Skeletal muscle tissue (tissue), 4 donors: Measurements from ENCODE around the gene LRIG1. TPM values are rescaled to one million over a fixed set of nuclear protein-coding genes. Genes with fewer than 3 reads are reported as not detected.

Experiments
- H3K27ac ChIP-seq: one replicate; pipeline ENCODE4 v1.7.0; 2013; ENCODE audit warnings: mild to moderate bottlenecking, low read depth, low read length, inconsistent platforms
- H3K27me3 ChIP-seq, 3 donors: one replicate each; pipeline ENCODE4 v1.7.0; 2013; ENCODE audit warnings: low read length in 3 of 3; ENCODE audit not compliant: control insufficient read depth in 3 of 3, insufficient read depth in 3 of 3
- H3K36me3 ChIP-seq, 3 donors: one replicate each; pipeline ENCODE4 v1.7.0; 2013; ENCODE audit warnings: low read length in 3 of 3; ENCODE audit not compliant: control insufficient read depth in 3 of 3, insufficient read depth in 3 of 3
- H3K4me1 ChIP-seq, 3 donors: one replicate each; pipeline ENCODE4 v1.7.0; 2013; ENCODE audit warnings: low read length in 3 of 3, mild to moderate bottlenecking in 3 of 3; ENCODE audit not compliant: control insufficient read depth in 3 of 3, insufficient read depth in 3 of 3
- H3K4me3 ChIP-seq, 3 donors: one replicate each; pipeline ENCODE4 v1.7.0; 2013; ENCODE audit warnings: low read length in 3 of 3
- H3K9ac ChIP-seq, 3 donors: one replicate each; pipeline ENCODE4 v1.7.0; 2013; ENCODE audit warnings: low read length in 3 of 3, mild to moderate bottlenecking in 3 of 3, moderate library complexity in 2 of 3, low read depth in 1 of 3
- H3K9me3 ChIP-seq, 3 donors: one replicate each; pipeline ENCODE4 v1.7.0; 2013; ENCODE audit warnings: low read length in 3 of 3; ENCODE audit not compliant: control insufficient read depth in 3 of 3
- total RNA-seq: library from RNA; depleted of rRNA; stranded (reverse); fragments of >200 nt; gene quantifications from one replicate; pipeline ENCODE4 v1.2.3, GENCODE V29; 2014
- donor health status: Osteomylitis.

Gene LRIG1
- total RNA-seq, 1 donor from 2014 or later: 135 TPM

DNA sequence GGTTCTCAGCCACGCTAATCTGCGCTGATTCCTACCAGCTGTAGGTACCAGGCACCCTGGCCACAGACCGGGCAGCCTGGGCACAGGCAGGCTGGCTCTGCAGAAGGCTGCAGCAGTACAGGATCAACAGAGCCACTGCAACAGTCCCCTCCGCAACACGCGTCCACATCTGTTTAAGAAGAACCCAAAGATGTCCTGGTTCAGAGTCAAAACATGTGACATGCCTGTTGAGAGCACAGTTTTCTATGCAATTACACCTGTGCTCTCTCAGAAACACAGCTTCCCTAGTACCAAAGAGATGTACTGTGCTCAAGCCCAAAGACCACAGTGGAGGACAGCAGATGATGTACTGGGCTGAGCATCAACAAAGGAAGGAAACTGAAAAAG lies 18.8 kb downstream of the LRIG1 start:
- Histone ChIP-seq H3K36me3 (no peaks in the 10 kb centered on the region), H3K27ac (peak overlapping the region; percentile 93), H3K9me3 (no peaks in the 10 kb centered on the region), H3K4me3 (no peak overlapping the region), H3K27me3 (no peaks in the 10 kb centered on the region), H3K4me1 (peaks cover 68 to 87% (median 73%) of the 10 kb centered on the region in 3 donors), H3K9ac (peak overlapping the region in 2 of 3 donors; percentile 40 to 57)

- H3K9ac ChIP-seq: peak overlapping the region in 2 of 3 donors; percentile 40 to 57
- H3K9me3 ChIP-seq: no peaks in the 10 kb centered on the region
- no peaks in the 10 kb centered on the region for H3K36me3 ChIP-seq
- H3K27me3 ChIP-seq: no peaks in the 10 kb centered on the region
- H3K4me3 ChIP-seq: no peak overlapping the region
- peaks cover 66 to 87% (median 73%) of the 10 kb centered on the region in 3 donors for H3K4me1 ChIP-seq
- peak overlapping the region; percentile 93 for H3K27ac ChIP-seq
These were observed 19.5 kb downstream of the LRIG1 start for GRCh38 chr3:66481071-66482017.

- no peaks in the 10 kb centered on the region for H3K9me3 ChIP-seq
- H3K4me1 ChIP-seq: peaks cover 66 to 87% (median 73%) of the 10 kb centered on the region in 3 donors
- H3K36me3 ChIP-seq: no peaks in the 10 kb centered on the region
- no peak overlapping the region for H3K9ac ChIP-seq
- no peak overlapping the region for H3K27ac ChIP-seq
- no peak overlapping the region for H3K4me3 ChIP-seq
- no peaks in the 10 kb centered on the region for H3K27me3 ChIP-seq
These were observed 20.2 kb downstream of the LRIG1 start for GRCh38 chr3:66480666-66481065.

DNA sequence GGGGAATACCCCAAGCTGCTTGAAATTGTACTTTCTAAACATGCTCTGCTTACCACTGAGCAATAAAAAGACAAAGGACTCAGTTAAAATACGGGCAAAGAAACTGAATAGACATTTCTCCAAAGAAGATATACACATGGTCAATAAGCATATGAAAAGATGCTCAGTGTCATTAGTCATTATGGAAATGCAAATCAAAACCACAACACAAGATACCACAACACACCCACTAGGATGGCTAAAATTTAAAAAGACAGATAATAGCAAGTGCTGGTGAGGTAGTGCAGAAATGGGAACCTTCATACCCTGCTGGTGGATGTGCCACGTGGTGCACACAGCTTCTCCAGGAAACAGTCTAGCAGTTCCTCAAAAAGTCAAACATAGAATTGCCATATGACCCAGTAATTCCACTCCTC lies 21.3 kb downstream of the LRIG1 start:
- no peak overlapping the region for H3K9ac ChIP-seq
- no peaks in the 10 kb centered on the region for H3K9me3 ChIP-seq
- H3K27ac ChIP-seq: no peak overlapping the region
- no peak overlapping the region for H3K4me3 ChIP-seq
- no peaks in the 10 kb centered on the region for H3K27me3 ChIP-seq
- peaks cover 66 to 86% (median 71%) of the 10 kb centered on the region in 3 donors for H3K4me1 ChIP-seq
- H3K36me3 ChIP-seq: no peaks in the 10 kb centered on the region

- H3K27ac ChIP-seq: no peak overlapping the region
These were observed 21.9 kb downstream of the LRIG1 start for GRCh38 chr3:66478960-66479359.

DNA sequence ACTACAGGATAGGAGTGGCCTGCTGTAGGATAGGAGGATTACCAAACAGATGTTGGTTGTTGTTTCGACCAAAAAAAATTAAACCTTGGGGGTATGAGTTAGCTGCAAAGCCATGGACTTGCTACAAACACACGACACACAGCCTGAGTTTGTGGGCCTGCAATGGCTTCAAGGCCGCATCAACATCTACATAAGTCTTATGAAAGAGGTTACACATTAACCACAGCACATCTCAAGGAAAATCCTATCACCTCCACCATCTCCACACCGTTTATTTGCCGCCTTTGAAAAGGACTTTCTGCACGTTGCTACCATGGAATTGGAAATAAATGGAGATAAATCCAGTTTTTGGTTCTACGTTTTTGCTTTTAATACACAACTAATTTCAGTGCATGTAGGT lies 23.0 kb downstream of the LRIG1 start:
- Histone ChIP-seq H3K4me3 (no peak overlapping the region), H3K9me3 (no peaks in the 10 kb centered on the region), H3K27ac (no peak overlapping the region), H3K9ac (no peak overlapping the region), H3K4me1 (peaks cover 60 to 83% (median 63%) of the 10 kb centered on the region in 3 donors), H3K36me3 (no peaks in the 10 kb centered on the region), H3K27me3 (no peaks in the 10 kb centered on the region)

More at GRCh38 chr3:66478960-66479359, 21.9 kb downstream of the LRIG1 start:
- no peak overlapping the region for H3K9ac ChIP-seq
- H3K9me3 ChIP-seq: no peaks in the 10 kb centered on the region
- H3K36me3 ChIP-seq: no peaks in the 10 kb centered on the region
- peaks cover 63 to 83% (median 66%) of the 10 kb centered on the region in 3 donors for H3K4me1 ChIP-seq
- H3K27me3 ChIP-seq: no peaks in the 10 kb centered on the region
- H3K4me3 ChIP-seq: no peak overlapping the region

GRCh38 chr3:66476852-66477381 lies 23.9 kb downstream of the LRIG1 start:
- peaks cover 54 to 79% (median 56%) of the 10 kb centered on the region in 3 donors for H3K4me1 ChIP-seq

GRCh38 chr3:66475386-66476020 lies 25.3 kb downstream of the LRIG1 start:
- Histone ChIP-seq H3K4me3 (no peak overlapping the region), H3K27ac (no peak overlapping the region), H3K27me3 (no peaks in the 10 kb centered on the region), H3K9me3 (no peaks in the 10 kb centered on the region), H3K9ac (no peak overlapping the region), H3K4me1 (peaks cover 41 to 65% (median 44%) of the 10 kb centered on the region in 3 donors), H3K36me3 (no peaks in the 10 kb centered on the region)

More at GRCh38 chr3:66476852-66477381, 23.9 kb downstream of the LRIG1 start:
- H3K27ac ChIP-seq: no peak overlapping the region
- H3K9ac ChIP-seq: no peak overlapping the region
- H3K4me3 ChIP-seq: no peak overlapping the region
- H3K36me3 ChIP-seq: no peaks in the 10 kb centered on the region
- H3K27me3 ChIP-seq: no peaks in the 10 kb centered on the region
- no peaks in the 10 kb centered on the region for H3K9me3 ChIP-seq

GRCh38 chr3:66473692-66474091 lies 27.1 kb downstream of the LRIG1 start:
- no peak overlapping the region for H3K27ac ChIP-seq
- peaks cover 32 to 63% (median 40%) of the 10 kb centered on the region in 3 donors for H3K4me1 ChIP-seq
- H3K9ac ChIP-seq: no peak overlapping the region

More at GRCh38 chr3:66473692-66474091, 27.1 kb downstream of the LRIG1 start:
- Histone ChIP-seq H3K27me3 (no peaks in the 10 kb centered on the region), H3K4me3 (no peak overlapping the region), H3K36me3 (no peaks in the 10 kb centered on the region), H3K9me3 (no peaks in the 10 kb centered on the region)
